HG03575 (cell line): ENCODE measurements around the gene NATD1.

Experiments used
- ATAC-seq: cut with Tn5 transposase; IDR thresholded peaks from one replicate; pipeline ENCODE4 v1.9.1; 2021; ENCODE audit not compliant: unreplicated experiment, insufficient number of reproducible peaks, low FRiP score; ENCODE audit errors: extremely low read depth

NATD1 gene

DNA sequence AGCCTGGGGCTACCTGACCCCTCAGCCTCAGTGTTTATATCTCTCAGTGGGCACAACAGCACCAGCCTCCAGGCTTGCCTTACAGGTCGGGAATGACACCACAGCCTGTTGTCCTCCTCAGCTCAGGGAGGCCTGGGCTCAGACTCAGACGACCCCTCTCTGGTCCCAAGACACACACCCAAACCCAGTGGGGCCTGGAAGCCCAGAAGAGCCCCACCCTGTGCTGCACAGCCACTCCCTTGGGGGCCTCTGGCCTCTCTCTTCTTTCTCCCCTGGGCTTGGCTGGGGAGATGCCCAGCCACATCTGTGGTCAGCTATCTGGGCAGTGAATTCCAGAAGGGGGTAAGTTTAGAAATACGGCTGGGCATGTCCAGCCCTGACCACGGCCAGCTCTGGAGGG lies 2.4 kb downstream of the NATD1 start:
- no peak for ATAC-seq

- ATAC-seq = no peak
Observed at GRCh38 chr17:21249920-21250703, 3.1 kb downstream of the NATD1 start.

DNA sequence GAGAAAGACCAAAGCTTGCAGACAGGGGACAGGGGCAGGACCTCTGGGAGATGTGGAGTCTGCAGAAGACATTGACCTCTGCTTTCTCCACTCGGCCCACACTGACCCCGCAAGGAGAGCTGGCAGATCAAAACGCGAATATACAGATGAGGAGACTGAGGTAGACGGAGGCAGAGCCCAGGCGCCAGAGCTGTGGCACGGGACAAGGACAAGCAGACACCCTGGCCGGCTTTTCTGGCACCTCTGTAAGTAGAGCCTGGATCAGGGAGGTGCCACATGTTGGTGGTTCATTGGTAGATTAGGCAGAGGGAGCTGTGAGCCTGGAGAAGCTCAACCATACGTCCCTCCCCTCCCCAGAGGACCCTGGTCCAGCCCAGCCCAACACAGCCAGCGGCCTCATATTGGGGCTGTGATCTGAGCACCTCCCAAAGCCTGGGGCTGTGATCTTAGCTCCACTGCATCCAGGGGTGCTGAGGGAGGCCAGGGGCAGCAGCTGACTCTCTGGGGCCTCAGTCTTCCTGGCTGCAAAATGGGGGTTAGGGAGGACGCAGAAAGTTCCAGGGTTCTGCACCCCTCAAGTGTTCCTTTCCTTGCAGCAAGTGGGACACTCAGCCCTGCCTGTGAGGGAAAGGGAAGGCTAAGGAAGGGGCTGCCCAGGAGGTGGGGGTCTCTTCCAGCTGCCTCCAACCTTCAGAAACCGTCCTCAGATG lies 4.0 kb downstream of the NATD1 start:
- no peak for ATAC-seq

DNA sequence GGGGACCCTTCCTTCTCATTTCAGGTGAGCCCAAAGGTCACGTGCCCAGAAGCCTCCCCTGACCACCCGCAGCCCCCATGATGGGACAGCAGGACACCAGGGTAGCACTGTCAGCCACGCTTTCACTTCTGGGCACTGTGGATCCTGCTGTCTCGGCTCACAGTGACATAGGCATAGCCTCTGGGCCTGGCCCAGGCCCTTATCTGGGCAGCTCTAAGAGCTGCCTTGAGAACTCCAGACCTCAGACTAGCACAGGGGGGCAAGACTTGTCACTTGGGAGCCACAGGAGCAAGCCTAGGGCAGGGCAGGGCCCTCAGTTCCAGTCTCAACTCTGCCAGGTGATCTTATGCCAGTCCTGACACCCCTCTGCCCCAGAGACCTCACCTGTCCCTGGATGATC lies 4.7 kb downstream of the NATD1 start:
- no peak for ATAC-seq

GRCh38 chr17:21247552-21248258 lies 5.5 kb downstream of the NATD1 start:
- ATAC-seq = no peak

GRCh38 chr17:21246698-21247097 lies 6.5 kb downstream of the NATD1 start:
- no peak for ATAC-seq

- ATAC-seq = no peak
Observed at GRCh38 chr17:21245639-21246084, 7.5 kb downstream of the NATD1 start.

- ATAC-seq = no peak
Observed at GRCh38 chr17:21243516-21244303, 9.5 kb downstream of the NATD1 start.

- ATAC-seq = no peak
Observed at GRCh38 chr17:21242780-21243515, 10.3 kb downstream of the NATD1 start.

GRCh38 chr17:21242026-21242697 lies 11.0 kb downstream of the NATD1 start:
- no peak for ATAC-seq

DNA sequence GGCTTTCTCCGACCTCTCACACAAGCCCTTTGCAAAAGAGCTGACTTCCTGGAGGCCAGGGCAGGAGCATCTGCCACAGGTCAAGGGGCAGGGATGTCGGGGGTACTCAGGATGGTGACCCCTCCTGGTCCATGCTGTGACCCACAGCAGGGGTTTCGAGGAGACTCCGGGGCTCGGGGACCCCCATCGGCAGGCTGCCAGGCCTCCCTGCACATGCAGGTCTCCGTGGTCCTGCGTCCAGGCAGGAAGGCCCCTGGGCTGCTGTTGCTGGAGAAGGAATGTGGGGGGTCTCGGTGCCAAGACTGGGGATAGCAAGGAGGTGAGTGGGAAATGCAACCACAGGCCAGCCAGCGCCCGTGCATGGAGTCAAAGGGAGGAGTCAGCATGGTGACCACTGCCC lies 11.6 kb downstream of the NATD1 start:
- ATAC-seq = no peak

- ATAC-seq = no peak
Observed at GRCh38 chr17:21240369-21241055, 12.7 kb downstream of the NATD1 start.

DNA sequence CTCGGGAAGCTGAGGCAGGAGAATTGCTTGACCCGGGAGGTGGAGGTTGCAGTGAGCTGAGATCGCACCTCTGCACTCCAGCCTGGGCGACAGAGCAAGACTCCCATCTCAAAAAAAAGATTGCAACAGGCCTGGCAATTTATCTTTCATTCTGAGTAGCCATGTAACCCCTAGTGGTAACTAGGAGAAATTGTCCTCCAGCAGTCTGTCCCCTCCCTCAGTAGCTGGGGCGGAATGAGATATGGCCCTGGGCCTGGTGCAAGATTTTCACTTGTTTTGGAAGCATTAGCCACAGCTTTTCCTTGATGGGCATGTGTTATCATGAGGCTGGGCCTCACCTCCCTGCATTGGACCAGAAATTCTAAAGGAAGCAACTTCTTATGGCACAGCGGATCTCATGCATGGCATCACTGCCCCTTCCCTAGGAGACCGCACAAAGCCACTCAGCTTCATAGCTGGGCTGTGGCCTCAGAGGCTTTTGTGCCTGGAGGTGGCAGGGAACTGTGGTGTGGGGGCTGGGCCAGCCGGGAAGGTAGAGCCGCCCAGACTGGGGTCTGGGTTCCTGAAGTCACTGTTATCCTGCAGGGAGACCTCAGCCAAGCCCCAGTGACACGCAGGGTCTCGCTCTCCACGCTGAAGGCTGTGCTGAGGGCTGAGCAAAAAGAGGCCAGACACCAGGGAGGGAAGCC lies 13.4 kb downstream of the NATD1 start:
- no peak for ATAC-seq

DNA sequence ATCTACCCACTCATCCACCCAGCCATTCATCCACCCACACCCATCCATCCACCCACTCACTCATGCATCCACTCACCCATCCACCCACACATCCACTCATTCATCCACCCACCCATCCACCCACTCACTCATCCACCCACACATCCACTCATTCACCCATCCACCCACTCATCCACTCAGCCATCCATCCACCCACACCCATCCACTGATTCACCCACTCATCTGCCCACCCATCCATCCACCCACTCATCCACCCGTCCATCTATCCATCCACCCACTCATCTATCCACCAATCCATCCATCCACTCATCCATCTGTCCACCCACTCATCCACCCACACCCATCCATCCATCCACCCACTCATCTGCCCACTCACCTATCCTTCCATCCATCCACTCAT lies 17.3 kb downstream of the NATD1 start:
- ATAC-seq = no peak

DNA sequence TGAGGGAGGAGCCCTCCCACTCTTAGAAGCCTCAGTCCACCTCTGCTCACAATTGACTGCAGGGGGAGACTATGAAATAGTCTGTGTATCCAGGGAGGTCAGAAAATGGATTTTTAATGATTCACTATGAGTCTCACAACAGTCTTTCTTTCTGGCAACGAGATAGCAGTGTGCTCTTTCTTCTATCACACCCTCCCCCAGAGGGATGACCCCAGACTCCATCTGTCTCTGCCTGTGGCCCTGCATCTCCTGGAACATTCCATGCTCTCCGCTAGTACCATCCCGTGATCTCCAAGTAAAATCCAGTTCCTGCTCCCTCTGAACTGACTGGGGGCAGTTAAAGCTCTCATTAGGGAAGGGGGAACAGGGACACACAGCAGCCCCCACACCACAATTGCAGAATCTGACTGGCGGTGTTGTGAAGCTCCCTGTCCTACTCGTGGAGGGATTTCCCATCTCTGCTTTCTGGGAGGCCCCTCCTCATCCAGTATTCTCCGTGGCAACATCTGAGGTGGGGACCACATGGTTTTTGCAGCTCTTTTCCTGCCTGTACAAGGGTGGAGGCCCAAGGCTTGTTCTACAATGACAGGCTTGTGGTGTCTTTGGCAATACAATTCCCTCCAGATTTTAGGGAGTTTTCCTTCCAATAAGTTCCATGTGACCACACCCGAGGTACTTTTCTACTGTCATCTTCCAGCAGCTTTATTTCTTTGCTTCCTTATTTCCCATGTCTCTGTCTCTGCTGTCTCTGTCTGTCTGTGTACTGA lies 19.4 kb downstream of the NATD1 start:
- ATAC-seq = no peak

GRCh38 chr17:21232033-21232749 lies 21.0 kb downstream of the NATD1 start:
- ATAC-seq = no peak
